CD1c-positive myeloid dendritic cell (primary cell): ENCODE measurements around the gene CD164L2.

Experiments
- DNase-seq: peaks from one replicate; pipeline ENCODE4 v3.0.0-alpha.2; 2016; ENCODE audit errors: extremely low spot score

The CD164L2 gene

DNA sequence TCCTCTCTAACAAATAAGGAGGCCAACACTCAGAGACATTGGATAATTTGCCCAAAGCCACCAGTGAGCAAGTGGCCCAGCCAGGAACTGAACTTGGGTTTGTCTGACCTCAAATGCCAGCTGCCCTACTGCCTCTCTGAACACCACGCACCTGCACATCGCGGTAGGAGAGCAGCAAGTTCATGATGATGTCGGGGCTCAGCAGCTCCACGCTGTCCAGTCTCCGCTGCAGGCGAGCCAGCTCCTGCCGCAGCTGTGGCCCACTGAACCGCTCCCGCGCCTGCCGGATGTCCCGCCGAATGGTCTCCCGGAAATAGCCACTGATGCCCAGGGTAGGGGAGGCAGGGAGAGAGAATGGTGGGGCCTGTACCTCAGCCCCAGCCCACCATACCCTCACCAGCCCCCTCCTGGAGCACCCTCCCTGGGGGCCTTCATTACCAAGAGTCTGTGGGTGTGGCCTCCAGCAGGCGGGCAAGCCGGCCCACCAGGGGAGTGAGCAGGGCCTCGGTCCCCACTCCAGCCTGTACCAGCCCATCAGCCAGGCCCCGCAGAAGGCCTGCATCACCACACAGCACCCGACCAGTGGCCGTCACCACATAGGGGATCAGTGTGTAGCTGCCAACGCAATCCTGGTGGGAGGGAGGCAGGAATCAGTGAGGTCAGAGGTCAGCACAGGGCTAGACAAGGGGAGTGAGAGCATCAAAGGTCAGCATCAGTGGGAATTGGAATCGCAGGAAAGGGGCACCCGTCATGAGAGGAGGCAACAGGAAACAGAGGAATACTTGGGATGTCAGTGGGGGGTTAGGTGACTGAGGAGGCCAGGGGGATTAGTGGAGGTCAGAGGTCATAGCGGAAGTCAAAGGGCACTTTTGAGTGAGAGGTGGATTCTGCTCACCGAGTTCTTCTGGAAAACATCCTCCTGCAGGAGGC, 19.1 kb downstream of the CD164L2 start:
- no peak for DNase-seq

DNA sequence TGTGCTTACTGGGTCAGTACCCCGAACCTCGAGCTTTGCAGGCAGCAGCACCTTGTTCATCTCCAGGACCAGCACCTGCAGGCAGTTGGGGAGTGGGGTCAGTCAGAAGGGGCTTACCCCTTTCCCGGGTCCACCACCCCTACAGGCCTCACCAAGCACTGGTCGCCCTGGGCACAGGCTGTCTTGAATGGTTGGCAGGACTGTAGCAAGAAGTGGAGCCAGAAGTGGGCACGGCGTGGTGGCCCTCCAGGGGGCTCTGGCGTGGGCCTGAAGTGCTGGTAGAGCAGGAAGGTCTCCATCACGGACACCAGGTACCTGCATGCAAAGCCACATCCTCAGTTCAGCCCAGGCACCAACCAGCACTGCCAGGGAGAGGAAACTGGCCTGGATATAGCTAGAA, 21.6 kb downstream of the CD164L2 start:
- no peak for DNase-seq

DNA sequence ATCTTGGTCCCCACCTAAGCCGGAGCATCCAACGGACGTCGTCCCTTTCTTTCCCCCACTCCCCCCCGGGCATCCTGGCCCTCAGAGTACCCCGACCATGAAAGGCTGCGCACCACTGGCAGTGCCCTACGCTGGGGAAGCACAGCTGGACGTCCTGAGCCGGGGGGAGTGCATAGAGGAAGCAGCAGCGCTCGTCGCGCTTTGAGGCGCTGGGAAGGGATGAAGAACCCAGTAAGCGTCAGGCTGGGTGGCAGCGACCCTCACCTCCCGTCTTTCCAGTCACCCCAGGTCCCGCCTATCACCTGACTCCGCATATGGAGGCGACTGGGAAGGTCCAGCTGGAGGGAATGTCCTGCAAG, 22.1 kb downstream of the CD164L2 start:
- DNase-seq, result no peak

DNA sequence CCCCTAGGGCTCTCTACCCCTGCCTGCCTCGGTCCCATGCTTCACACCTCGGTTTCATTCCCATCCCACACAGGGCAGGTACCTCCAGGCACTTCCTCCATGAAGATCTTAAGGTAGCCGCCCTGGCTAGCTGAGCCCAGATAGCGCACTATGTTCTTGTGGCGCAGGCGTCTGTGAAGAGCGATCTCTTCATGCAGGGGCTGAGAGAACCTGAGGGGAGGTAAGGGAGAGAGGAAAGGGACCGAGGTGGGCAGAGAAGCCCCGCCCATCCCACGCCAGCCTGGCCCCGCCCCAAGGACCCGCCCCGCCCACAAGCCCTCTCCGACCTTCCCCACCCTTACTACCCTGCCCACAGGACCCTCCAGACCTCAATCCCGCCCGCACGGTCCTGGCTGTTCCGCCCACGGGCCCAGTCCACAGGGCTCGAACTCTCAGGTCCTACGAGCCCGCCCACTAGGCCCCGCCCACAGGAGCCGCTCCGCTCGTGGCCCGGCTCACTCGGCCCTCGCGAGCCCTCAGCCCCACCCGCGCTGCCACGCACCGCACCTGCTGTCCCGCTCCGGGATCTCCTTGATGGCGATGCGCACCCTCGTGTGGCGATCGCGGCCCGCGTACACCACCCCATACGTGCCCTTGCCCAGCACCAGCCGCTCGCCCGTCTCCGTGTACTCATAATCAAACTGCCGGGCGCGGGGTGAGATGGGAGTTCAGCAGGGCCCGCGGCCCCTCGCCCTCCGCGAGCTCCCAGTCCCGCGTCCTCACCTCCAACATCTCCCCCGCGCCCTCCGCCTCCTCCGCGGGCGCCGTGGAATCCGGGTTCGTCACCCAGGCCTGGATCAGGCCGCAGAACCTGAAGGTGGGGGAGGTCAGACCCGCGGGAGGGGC, 22.7 kb downstream of the CD164L2 start:
- DNase-seq, result peak; percentile 47

DNA sequence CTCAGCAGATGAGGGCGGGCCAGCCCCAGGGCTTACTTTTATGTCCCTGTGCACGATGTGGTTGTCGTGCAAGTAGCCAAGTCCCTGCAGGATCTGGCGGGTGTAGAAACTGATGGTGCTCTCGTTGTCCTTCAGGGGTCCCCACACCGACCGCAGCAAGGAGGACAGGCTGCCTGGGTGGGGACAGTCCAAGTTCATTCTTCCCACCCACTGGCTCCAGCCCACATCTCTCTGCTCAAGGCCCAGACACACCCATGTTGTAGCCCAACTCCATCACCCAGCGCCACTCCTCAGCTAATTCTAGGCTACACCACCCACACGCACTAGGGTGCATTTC, 23.3 kb downstream of the CD164L2 start:
- DNase-seq, result peak; percentile 31

- DNase-seq, result no peak
These were observed 24.2 kb downstream of the CD164L2 start for GRCh38 chr1:27358928-27359313.

GRCh38 chr1:27358038-27358927, 24.9 kb downstream of the CD164L2 start:
- no peak for DNase-seq

GRCh38 chr1:27357281-27358037, 25.7 kb downstream of the CD164L2 start:
- peak; percentile 89 for DNase-seq

DNA sequence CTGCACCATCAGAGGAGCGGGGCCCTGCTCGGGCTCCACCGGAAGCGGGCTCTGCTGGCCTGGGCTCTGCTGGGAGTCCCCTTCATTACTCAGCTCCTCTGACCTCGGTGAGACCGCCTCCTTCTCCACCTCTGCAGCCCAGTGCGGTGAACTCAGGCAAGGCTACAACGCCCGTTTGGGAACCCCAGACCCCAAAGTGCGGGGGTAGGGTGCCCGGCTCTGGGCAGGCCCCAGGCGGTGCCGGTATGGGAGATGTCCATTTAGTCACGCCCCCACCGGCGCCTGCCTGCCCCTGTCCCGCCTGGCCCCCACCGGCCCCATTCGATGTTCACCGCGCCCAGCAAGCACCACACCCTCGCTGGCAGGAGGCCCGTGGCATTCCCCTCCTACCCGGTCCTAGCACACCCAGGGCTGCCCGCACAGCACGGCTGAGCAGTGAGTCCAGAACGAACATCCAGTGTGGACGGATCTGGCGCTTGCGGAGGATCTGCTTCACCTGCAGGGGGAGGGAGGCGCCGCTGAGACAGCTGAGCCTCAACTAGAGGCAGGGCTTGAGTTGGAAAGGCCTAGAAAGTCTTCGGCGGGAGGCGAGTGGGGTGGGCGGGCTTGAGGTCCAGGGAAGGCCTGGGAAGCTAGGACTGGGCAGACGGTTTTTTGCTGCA, 26.4 kb downstream of the CD164L2 start:
- peak; percentile 7 for DNase-seq

DNA sequence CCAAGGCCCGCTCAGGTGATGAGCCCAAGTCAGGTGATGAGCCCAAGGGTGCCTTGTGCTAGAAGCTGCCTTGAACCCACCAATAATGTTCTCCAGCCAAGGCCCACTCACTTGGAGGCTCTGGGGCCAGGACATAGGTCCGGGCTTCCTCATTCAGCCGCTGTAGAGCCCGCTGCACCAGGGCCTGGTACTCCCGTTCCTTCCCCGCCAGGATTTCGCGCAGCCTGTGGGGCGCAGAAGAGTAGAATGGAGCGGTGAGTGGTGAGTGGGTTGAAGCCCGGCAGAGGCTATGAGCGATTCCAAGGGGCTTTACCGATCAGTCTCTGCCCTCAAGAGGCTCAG, 26.9 kb downstream of the CD164L2 start:
- no peak for DNase-seq

DNA sequence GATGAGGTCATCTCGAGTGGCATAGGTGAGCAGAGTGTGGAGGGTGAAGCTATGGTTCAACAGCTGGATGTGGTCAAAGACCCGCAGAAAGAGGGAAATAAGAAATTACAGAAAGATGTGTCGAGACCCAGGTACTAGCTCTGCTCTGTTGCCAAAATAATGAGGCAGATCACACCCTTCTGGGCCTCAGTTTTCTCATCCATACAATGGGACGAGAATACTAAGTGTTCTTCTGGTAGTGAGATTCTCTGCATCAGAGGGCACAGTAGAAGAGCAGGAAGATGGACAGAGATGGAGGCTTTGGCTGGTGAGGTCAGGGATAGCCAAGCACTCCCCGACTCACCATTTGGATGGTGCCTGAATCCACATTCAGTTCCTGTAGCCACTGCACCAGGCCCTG, 27.4 kb downstream of the CD164L2 start:
- DNase-seq, result no peak

- no peak for DNase-seq
These were observed 29.5 kb downstream of the CD164L2 start for GRCh38 chr1:27353629-27354028.

- no peak for DNase-seq
These were observed 30.0 kb downstream of the CD164L2 start for GRCh38 chr1:27353166-27353565.

DNA sequence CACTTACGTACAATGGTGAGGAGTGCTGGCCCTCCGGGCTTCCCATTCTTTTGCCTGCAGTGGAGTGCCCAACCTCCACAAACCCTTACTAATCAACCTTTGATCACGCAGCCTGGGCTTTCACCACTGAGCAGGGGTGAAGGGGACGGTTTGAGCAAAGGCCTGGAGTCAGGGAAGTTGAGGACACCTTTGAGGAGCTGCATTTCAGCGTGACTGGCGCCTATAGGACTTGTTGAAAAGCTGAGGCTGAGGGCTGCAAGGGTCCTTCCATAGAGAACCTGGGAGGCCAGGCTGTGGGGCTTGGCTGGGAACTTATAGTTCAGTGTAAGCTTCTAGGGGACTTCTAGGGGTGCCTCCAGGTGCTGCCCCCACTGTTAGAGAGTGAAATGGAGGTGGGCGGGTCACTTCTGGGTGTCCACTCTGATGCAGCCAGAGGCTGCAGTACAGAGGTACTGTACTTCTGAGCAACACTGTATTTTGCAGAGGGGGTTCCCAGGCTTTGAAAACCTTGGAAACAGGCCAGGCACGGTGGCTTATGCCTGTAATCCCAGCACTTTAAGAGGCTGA, 31.5 kb downstream of the CD164L2 start:
- no peak for DNase-seq

- DNase-seq, result no peak
These were observed 32.2 kb downstream of the CD164L2 start for GRCh38 chr1:27350663-27351540.

GRCh38 chr1:27349784-27350662, 33.1 kb downstream of the CD164L2 start:
- DNase-seq, result peak; percentile 66

GRCh38 chr1:27348861-27349783, 34.0 kb downstream of the CD164L2 start:
- peak; percentile 34 for DNase-seq
